ENCODE measurements around the gene ZBTB3. TPM values are rescaled to one million over a fixed set of nuclear protein-coding genes. Genes with fewer than 3 reads are reported as not detected.

The ZBTB3 gene
- total RNA-seq, 4 donors from 2014 or later, result 10.1 to 17.1 (median 14.8) TPM

DNA sequence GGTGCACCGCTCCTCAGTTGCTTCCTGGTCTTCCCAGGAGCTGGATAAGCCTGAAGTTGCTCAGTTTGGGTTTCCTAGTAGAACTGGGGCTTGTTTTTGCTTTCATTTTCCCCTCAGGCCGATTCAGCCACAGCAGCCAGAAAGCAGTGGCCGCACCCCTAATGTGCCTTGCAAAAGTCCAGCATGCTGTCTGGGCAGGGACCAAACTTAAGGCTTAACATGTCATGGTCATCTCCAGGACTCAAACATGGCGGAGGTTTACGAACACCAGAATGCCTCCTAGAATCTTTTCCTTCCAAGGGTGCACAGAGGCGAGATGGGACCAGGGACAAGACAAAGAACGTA is 44.0 kb downstream of the ZBTB3 start:
- TF ChIP-seq POLR2A (IDR thresholded peaks at IDR 0.05), result no peak
- TF ChIP-seq, protein P1, sequence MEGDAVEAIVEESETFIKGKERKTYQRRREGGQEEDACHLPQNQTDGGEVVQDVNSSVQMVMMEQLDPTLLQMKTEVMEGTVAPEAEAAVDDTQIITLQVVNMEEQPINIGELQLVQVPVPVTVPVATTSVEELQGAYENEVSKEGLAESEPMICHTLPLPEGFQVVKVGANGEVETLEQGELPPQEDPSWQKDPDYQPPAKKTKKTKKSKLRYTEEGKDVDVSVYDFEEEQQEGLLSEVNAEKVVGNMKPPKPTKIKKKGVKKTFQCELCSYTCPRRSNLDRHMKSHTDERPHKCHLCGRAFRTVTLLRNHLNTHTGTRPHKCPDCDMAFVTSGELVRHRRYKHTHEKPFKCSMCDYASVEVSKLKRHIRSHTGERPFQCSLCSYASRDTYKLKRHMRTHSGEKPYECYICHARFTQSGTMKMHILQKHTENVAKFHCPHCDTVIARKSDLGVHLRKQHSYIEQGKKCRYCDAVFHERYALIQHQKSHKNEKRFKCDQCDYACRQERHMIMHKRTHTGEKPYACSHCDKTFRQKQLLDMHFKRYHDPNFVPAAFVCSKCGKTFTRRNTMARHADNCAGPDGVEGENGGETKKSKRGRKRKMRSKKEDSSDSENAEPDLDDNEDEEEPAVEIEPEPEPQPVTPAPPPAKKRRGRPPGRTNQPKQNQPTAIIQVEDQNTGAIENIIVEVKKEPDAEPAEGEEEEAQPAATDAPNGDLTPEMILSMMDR (IDR thresholded peaks at IDR 0.05), result no peak
- peak in 1 of 2 donors; percentile 19 for DNase-seq
- intact Hi-C loops (cut with DNase I), result no loop called here
- peak overlapping the region; percentile 84 to 93 (median 88) for H3K27ac ChIP-seq
- H3K4me1 ChIP-seq, result peaks cover 20 to 29% of the 10 kb centered on the region in 2 donors
- H3K27me3 ChIP-seq, result no peaks in the 10 kb centered on the region
- peak overlapping the region; percentile 1 to 42 (median 21) for H3K4me3 ChIP-seq (replicated peaks in 1 of 3)
- H3K36me3 ChIP-seq, result peaks cover 23 to 36% of the 10 kb centered on the region in 2 donors
- 76 to 78% methylated on average over 7 of the region's 7 CpGs for WGBS, 2 donors
- H3K9me3 ChIP-seq, result no peaks in the 10 kb centered on the region

DNA sequence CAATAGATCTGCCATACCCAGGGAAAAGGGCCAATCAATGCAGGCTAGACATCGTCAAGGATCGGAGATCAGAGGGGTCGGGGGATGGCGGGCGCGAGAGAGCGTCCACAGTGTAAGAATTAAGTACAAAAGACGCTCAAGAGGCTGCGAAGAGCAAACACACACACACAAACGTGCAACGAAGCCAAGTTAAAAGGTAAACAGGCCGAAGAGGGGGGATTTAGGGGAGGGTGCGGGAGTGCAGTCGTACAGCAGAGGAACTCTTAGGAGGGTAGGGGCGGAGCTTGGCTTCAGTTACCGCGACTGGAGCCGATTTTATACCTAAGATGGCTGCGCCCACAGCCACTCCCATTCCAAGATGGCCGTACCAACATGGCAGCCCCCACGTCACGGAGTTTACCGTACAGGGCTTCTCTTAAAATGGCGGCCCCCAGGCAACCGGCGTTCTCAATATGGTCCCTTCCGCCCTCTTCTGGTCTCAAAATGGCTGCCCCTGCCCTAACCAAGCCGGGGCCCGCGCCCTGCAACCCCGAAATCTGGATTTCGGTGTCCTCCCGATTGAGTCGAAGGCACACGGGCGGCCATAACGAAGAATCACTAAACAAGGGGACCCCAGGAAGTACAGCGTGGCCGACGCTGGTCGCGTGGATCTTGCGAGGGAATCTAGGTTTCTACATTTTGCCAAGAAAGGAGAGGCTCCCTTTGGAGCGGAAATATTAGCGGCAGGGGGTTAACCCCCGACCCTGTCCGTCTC is 44.5 kb downstream of the ZBTB3 start:
- no peaks in the 10 kb centered on the region for H3K9me3 ChIP-seq

DNA sequence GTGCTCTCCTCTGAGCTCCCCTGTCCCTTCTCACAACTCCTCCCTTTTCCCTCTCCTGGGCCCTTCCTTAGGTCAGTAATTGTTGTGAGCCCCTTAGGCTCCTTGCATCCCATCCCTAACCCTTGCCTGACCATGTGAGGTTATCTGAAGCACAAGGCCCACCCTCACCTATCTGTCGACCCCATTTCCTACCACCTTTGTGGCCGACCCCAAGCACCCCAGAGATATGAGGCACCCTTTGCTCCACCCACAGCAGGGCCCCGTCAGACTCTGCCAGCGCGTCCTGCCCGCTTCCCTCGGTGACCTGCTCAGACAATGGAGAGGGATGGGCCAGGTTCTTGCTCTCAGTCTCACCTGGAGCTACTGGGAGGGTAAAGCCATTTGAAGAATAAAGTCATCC is 45.2 kb downstream of the ZBTB3 start:
- Histone ChIP-seq H3K27ac (peak overlapping the region; percentile 84 to 89 (median 88)), H3K36me3 (peaks cover 11 to 24% of the 10 kb centered on the region in 2 donors), H3K27me3 (no peaks in the 10 kb centered on the region), H3K4me1 (peaks cover 20 to 30% of the 10 kb centered on the region in 2 donors), H3K4me3 (replicated peaks in 1 of 3) (peak overlapping the region in 2 of 3 donors; percentile 42 to 46), H3K9me3 (no peaks in the 10 kb centered on the region)
- whole genome bisulfite sequencing, 2 donors, result 2 to 3% methylated on average over 7 of the region's 7 CpGs
- DNase-seq, result peak; percentile 42 to 45
- no peak for TF ChIP-seq POLR2A (IDR thresholded peaks at IDR 0.05)
- intact Hi-C loops (cut with DNase I), result no loop called here

More for the DNA sequence above, 44.5 kb downstream of the ZBTB3 start:
- 2 to 3% methylated on average over 32 to 47 of the region's 47 CpGs for WGBS, 2 donors
- Histone ChIP-seq H3K27ac (peak overlapping the region; percentile 84 to 93 (median 88)), H3K4me1 (peaks cover 20 to 30% of the 10 kb centered on the region in 2 donors), H3K36me3 (peaks cover 18 to 30% of the 10 kb centered on the region in 2 donors), H3K27me3 (no peaks in the 10 kb centered on the region), H3K4me3 (replicated peaks in 1 of 3) (peak overlapping the region; percentile 1 to 46 (median 42))
- intact Hi-C loops (cut with DNase I), result no loop called here
- TF ChIP-seq, protein P1 (IDR thresholded peaks at IDR 0.05), result no peak
- peak in 1 of 2 donors; percentile 84 for TF ChIP-seq POLR2A (IDR thresholded peaks at IDR 0.05)
- DNase-seq, result peak; percentile 99

DNA sequence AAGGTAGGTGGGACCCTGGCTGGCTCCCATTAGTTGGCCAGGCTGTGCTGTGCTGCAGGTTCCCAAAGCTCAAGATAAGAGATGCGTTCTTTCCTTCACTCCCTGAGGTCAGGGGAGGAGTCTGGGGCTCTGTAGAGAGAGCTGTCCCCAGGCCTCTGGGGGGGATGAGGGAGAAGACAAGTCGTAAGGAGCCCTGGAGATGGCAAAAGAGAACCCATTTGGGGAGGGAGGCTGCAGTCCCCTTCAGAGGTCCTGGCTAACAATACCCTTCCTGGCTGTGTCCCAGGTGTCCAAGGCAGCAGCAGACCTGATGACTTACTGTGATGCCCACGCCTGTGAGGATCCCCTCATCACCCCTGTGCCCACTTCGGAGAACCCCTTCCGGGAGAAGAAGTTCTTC is 45.6 kb downstream of the ZBTB3 start:
- no peaks in the 10 kb centered on the region for H3K27me3 ChIP-seq
- H3K4me1 ChIP-seq, result peaks cover 20 to 30% of the 10 kb centered on the region in 2 donors
- intact Hi-C loops (cut with DNase I), result no loop called here
- no peak for TF ChIP-seq POLR2A (IDR thresholded peaks at IDR 0.05)
- TF ChIP-seq, protein P1 (IDR thresholded peaks at IDR 0.05), result no peak
- peak overlapping the region in 1 of 3 donors; percentile 42 for H3K4me3 ChIP-seq (replicated peaks in 1 of 3)
- H3K36me3 ChIP-seq, result peaks cover 7 to 20% of the 10 kb centered on the region in 2 donors
- H3K9me3 ChIP-seq, result no peaks in the 10 kb centered on the region
- no peak for DNase-seq
- WGBS, 2 donors, result 84 to 85% methylated on average over 5 of the region's 5 CpGs
- peak overlapping the region in 2 of 3 donors; percentile 84 to 88 for H3K27ac ChIP-seq

DNA sequence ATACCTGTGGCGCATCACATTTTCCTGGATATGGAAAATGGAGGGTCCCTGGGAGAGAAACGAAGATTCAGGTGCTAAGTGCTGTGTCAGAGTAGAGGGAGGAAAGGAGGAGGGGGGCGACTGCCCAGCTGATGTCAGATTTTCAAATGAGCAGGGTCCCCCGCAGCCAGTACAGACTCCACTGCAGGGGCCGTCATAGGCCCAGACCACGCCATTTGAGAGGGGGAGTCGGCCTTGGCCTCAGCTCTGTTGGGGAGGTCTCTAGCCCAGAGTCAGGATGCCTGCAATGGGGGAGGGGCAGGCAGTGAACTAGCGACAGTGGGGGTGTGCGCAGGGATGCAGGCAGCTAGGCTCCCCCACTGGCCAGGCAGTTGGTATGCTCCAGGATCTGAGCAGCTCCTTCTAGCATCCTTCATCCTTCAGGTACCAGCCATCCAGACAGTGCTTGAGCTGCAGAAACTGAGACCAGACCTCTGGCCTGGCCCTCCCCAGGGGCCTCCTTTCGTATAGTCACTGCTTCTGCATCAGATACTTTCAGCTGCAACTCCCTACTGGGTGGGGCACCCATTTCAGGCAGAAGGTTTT is 46.6 kb downstream of the ZBTB3 start, which contains the start of the genes BSCL2 and GNG3:
Gene BSCL2, minus strand, starts transcription at position 148 of the 585 bp plus-strand sequence. CDS start 229 bp downstream, outside the sequence.
Gene GNG3, plus strand, starts transcription at position 400 of the 585 bp plus-strand sequence. CDS start 620 bp downstream, outside the sequence.
- 83 to 94% methylated on average over 9 of the region's 10 CpGs for WGBS, 2 donors
- H3K36me3 ChIP-seq, result peaks cover 0 to 11% of the 10 kb centered on the region in 2 donors
- peak within 1 kb of the TSS in 2 of 3 donors; percentile 15 to 64 for H3K4me3 ChIP-seq (replicated peaks in 1 of 3)
- peaks cover 20 to 30% of the 10 kb centered on the region in 2 donors for H3K4me1 ChIP-seq
- H3K9me3 ChIP-seq, result no peaks in the 10 kb centered on the region
- intact Hi-C loops (cut with DNase I), result no loop called here
- H3K27me3 ChIP-seq, result no peaks in the 10 kb centered on the region
- peak in 1 of 2 donors; percentile 6 for DNase-seq
- no peak for TF ChIP-seq POLR2A (IDR thresholded peaks at IDR 0.05)
- TF ChIP-seq, protein P1 (IDR thresholded peaks at IDR 0.05), result no peak
- peak within 1 kb of the TSS; percentile 57 to 88 (median 84) for H3K27ac ChIP-seq
